A549 (cell line): ENCODE data around the gene DOP1A. TPM values are rescaled to one million over a fixed set of nuclear protein-coding genes. Genes with fewer than 3 reads are reported as not detected.

Source experiments
- ATAC-seq, 2 experiments: fragments of 200-7000 bp in 1 of 2; fragments of >200 bp in 1 of 2; cut with Nextera tagmentation in 1 of 2; cut with Tn5 transposase in 1 of 2; 3 replicates each; pipeline versions ENCODE4 v1.8.0 to v1.9.1; 2018 to 2020; ENCODE audit warnings: mild to moderate bottlenecking in 1 of 2, moderate library complexity in 1 of 2
- CTCF ChIA-PET: fragments of 300-600 bp; sonication (Branson Sonifier 250); formaldehyde crosslinking; extraction: SDS; loops from one replicate; lab custom pipeline; 2021; ENCODE audit warnings: antibody characterized with exemption, inconsistent platforms; lab: Yijun Ruan, JAX
- POLR2A ChIA-PET: fragments of 350-600 bp; formaldehyde crosslinking; extraction: SDS; loops from one replicate; lab custom pipeline; 2021; ENCODE audit warnings: antibody characterized with exemption, inconsistent platforms; lab: Yijun Ruan, JAX
- DNase-seq, 2 experiments: peaks; one replicate each; pipeline versions ENCODE4 v3.0.0 to v3.0.0-alpha.2; 2011 to 2016; ENCODE audit warnings: low read depth in 1 of 2, low spot score in 1 of 2
- FAIRE-seq: peaks from 2 replicates; lab custom pipeline; 2011; peaks lifted over from hg19 to GRCh38; lab: Jason Lieb, UNC
- H3K27ac ChIP-seq, 2 experiments: fragments of >200 bp; sonication (Bioruptor Twin); formaldehyde crosslinking; 3 replicates each; pipeline ENCODE4 v1.5.1; 2016 to 2017
- H3K4me1 ChIP-seq: fragments of >200 bp; sonication (Bioruptor Twin); formaldehyde crosslinking; 3 replicates; pipeline ENCODE4 v1.6.1; 2016
- H3K4me2 ChIP-seq: fragments of >200 bp; sonication (Bioruptor Twin); formaldehyde crosslinking; 3 replicates; pipeline ENCODE4 v1.6.1; 2016
- H3K4me3 ChIP-seq: fragments of >200 bp; sonication (Bioruptor Twin); formaldehyde crosslinking; 3 replicates; pipeline ENCODE4 v1.5.1; 2016
- H3K9me3 ChIP-seq: fragments of >200 bp; sonication (Bioruptor Twin); formaldehyde crosslinking; 3 replicates; pipeline ENCODE4 v1.6.1; 2016
- BHLHE40 ChIP-seq: IDR thresholded peaks from 2 replicates; pipeline ENCODE4 v1.6.1; 2012; ENCODE audit warnings: low read depth, low read length, inconsistent platforms
- CBX2 ChIP-seq: fragments of 200-600 bp; sonication (generic); IDR thresholded peaks from 2 replicates; pipeline ENCODE4 v1.6.1; 2016; ENCODE audit warnings: low read depth, mild to moderate bottlenecking, borderline replicate concordance
- EHMT2 ChIP-seq: fragments of 200-600 bp; sonication (generic); IDR thresholded peaks from 2 replicates; pipeline ENCODE4 v1.6.1; 2016; ENCODE audit warnings: antibody characterized with exemption, low read depth, mild to moderate bottlenecking, moderate library complexity
- ESRRA ChIP-seq: fragments of 150-350 bp; IDR thresholded peaks from 2 replicates; pipeline ENCODE4 v1.6.1; 2014; ENCODE audit warnings: mild to moderate bottlenecking, low read length, borderline replicate concordance
- FOSB ChIP-seq: fragments of 250-450 bp; sonication (Bioruptor Pico); IDR thresholded peaks from 2 replicates; pipeline ENCODE4 v1.5.0; 2020; ENCODE audit warnings: mild to moderate bottlenecking, moderate library complexity
- FOSL2 ChIP-seq, 2 experiments: fragments of 450-650 bp in 1 of 2; fragments of >200 bp in 1 of 2; sonication (Bioruptor Twin) in 1 of 2; formaldehyde crosslinking; IDR thresholded peaks; 2 replicates each; pipeline versions ENCODE4 v1.5.0 to v1.6.1; 2016 to 2020; ENCODE audit warnings: mild to moderate bottlenecking in 1 of 2, moderate library complexity in 1 of 2
- FOXS1 ChIP-seq: fragments of 250-450 bp; sonication (Bioruptor Pico); IDR thresholded peaks from 2 replicates; pipeline ENCODE4 v1.5.0; 2020; ENCODE audit warnings: mild to moderate bottlenecking, moderate library complexity
- GATA3 ChIP-seq: IDR thresholded peaks from 2 replicates; pipeline ENCODE4 v1.6.1; 2012; ENCODE audit warnings: borderline replicate concordance
- HEYL ChIP-seq: fragments of 250-450 bp; sonication (Bioruptor Pico); IDR thresholded peaks from 2 replicates; pipeline ENCODE4 v1.8.0; 2021; ENCODE audit warnings: mild to moderate bottlenecking, moderate library complexity
- HOXA7 ChIP-seq: fragments of 250-450 bp; sonication (Bioruptor Pico); IDR thresholded peaks from 2 replicates; pipeline ENCODE4 v1.5.0; 2020; ENCODE audit warnings: mild to moderate bottlenecking, moderate library complexity
- HOXB13 ChIP-seq: fragments of 250-450 bp; sonication (Bioruptor Pico); IDR thresholded peaks from 2 replicates; pipeline ENCODE4 v1.5.0; 2020; ENCODE audit warnings: low read depth, mild to moderate bottlenecking, moderate library complexity
- HOXB5 ChIP-seq: fragments of 250-450 bp; sonication (Bioruptor Pico); IDR thresholded peaks from 2 replicates; pipeline ENCODE4 v1.5.0; 2020; ENCODE audit warnings: mild to moderate bottlenecking, moderate library complexity
- KDM5A ChIP-seq: fragments of 200-600 bp; sonication (generic); IDR thresholded peaks from 2 replicates; pipeline ENCODE4 v1.6.1; 2016; ENCODE audit warnings: antibody characterized with exemption, mild to moderate bottlenecking
- MAFK ChIP-seq: fragments of 450-650 bp; IDR thresholded peaks from 2 replicates; pipeline ENCODE4 v1.6.1; 2014; ENCODE audit not compliant: partially characterized antibody
- MYC ChIP-seq: IDR thresholded peaks from 2 replicates; pipeline ENCODE4 v1.6.1; 2012; ENCODE audit warnings: mild to moderate bottlenecking, inconsistent platforms, low read length, improper control_type of control experiment, borderline replicate concordance
- NFE2L2 ChIP-seq: fragments of 150-350 bp; conservative IDR thresholded peaks from 2 replicates; pipeline ENCODE4 v1.6.1; 2014; ENCODE audit warnings: low read length
- NR3C1 ChIP-seq: fragments of >200 bp; sonication (Bioruptor Twin); formaldehyde crosslinking; IDR thresholded peaks from 3 replicates; pipeline ENCODE4 v1.6.1; 2017
- PHF8 ChIP-seq: fragments of 200-600 bp; sonication (generic); IDR thresholded peaks from 2 replicates; pipeline ENCODE4 v1.6.1; 2016; ENCODE audit warnings: low read depth, mild to moderate bottlenecking, antibody characterized with exemption, moderate library complexity, borderline replicate concordance
- POLR2A ChIP-seq: IDR thresholded peaks from 2 replicates; pipeline ENCODE4 v1.6.1; 2012; ENCODE audit warnings: mild to moderate bottlenecking, low read length
- POLR2AphosphoS2 ChIP-seq: conservative IDR thresholded peaks from 2 replicates; pipeline ENCODE4 v1.6.1; 2012; ENCODE audit warnings: low read length, improper control_type of control experiment, inconsistent platforms
- RAD21 ChIP-seq, 2 experiments: fragments of >200 bp in 1 of 2; sonication (Bioruptor Twin) in 1 of 2; formaldehyde crosslinking in 1 of 2; IDR thresholded peaks in 1 of 2; conservative IDR thresholded peaks in 1 of 2; 2 replicates in 1 of 2; 3 replicates in 1 of 2; pipeline ENCODE4 v1.6.1; 2012 to 2018; ENCODE audit warnings: inconsistent platforms in 1 of 2
- RARB ChIP-seq: fragments of 250-450 bp; sonication (Bioruptor Pico); IDR thresholded peaks from 2 replicates; pipeline ENCODE4 v1.8.0; 2021; ENCODE audit warnings: mild to moderate bottlenecking, moderate library complexity
- RCOR1 ChIP-seq: fragments of 150-350 bp; IDR thresholded peaks from 2 replicates; pipeline ENCODE4 v1.6.1; 2014; ENCODE audit warnings: antibody characterized with exemption, low read length, low read depth
- RFX5 ChIP-seq: fragments of 450-650 bp; IDR thresholded peaks from 2 replicates; pipeline ENCODE4 v1.7.1; 2014; ENCODE audit warnings: antibody characterized with exemption, mild to moderate bottlenecking, moderate library complexity
- TFCP2L1 ChIP-seq: fragments of 250-450 bp; sonication (Bioruptor Pico); IDR thresholded peaks from 2 replicates; pipeline ENCODE4 v1.5.0; 2021; ENCODE audit warnings: mild to moderate bottlenecking
- ZNF302 ChIP-seq: fragments of 250-450 bp; sonication (Bioruptor Pico); IDR thresholded peaks from 2 replicates; pipeline ENCODE4 v1.9.0; 2021; ENCODE audit warnings: inconsistent platforms, mild to moderate bottlenecking, moderate library complexity
- ZSCAN20 ChIP-seq: fragments of 250-450 bp; sonication (Bioruptor Pico); IDR thresholded peaks from 2 replicates; pipeline ENCODE4 v1.8.0; 2022; ENCODE audit warnings: mild to moderate bottlenecking, moderate library complexity
- WGBS: methylation state at CpG from one replicate; pipeline ENCODE4 v1.1.6; 2017; ENCODE audit errors: missing lambda C conversion rate; 5-methylcytosine and 5-hydroxymethylcytosine counted together
- polyA plus RNA-seq, 4 experiments: library from polyadenylated mRNA; depleted of rRNA in 3 of 4; stranded (reverse); fragments of >200 nt; fragmentation: RNase III in 1 of 4; extraction: RNeasy Plus Mini Kit Qiagen cat#74134 plus additional on column Dnase treatment in 1 of 4; gene quantifications; 2 replicates in 3 of 4; 3 replicates in 1 of 4; pipeline ENCODE4 v1.2.3, GENCODE V29; 2011 to 2017
- TF ChIP-seq, protein P1 (sequence below): fragments of >200 bp; sonication (Bioruptor Twin); formaldehyde crosslinking; IDR thresholded peaks from 3 replicates; pipeline ENCODE4 v1.6.1; 2016
- TF ChIP-seq, protein P2 (sequence below): fragments of 250-450 bp; sonication (Bioruptor Pico); IDR thresholded peaks from 2 replicates; pipeline ENCODE4 v1.5.0; 2020; ENCODE audit warnings: low read depth, mild to moderate bottlenecking, moderate library complexity
- TF ChIP-seq, protein P3 (sequence below): IDR thresholded peaks from 2 replicates; pipeline ENCODE4 v1.6.1; 2012
- TF ChIP-seq, protein P4 (sequence below): fragments of >200 bp; sonication (Bioruptor Twin); formaldehyde crosslinking; IDR thresholded peaks from 2 replicates; pipeline ENCODE4 v1.6.1; 2016

The DOP1A gene
- polyA plus RNA-seq, 2 of the 4 experiments (the other 2 are of a cell fraction) = 2.2 to 5.9 TPM

DNA sequence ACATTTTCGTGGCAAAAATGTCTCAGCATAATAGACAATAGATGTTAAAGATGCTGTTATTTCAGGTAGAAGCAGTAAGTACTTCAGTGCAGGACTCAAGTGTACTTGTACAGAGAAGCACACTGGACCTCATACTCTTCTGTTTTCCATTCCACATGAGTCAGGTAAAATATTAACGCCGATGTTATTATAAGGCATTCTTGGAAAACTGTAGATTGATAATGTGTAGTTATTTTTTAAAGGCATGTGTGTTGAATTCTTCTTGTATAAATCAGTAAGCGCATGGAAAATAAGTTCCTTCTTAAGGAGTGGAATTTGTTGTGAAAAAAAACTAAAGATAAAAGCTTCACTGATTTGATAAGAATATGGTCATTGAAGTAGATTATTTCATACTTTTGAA, 45.8 kb downstream of the DOP1A start:
- Histone ChIP-seq H3K4me2 (no peak overlapping the region), H3K4me1 (peaks cover 5% of the 10 kb centered on the region; the same call in 1 of the 3 replicates), H3K27ac (no peak overlapping the region), H3K9me3 (no peaks in the 10 kb centered on the region), H3K4me3 (no peak overlapping the region)
- ATAC-seq (no peak), FAIRE-seq (no peak), DNase-seq (no peak)
- ChIA-PET CTCF (no interaction called here), POLR2A (no interaction called here)
- TF ChIP-seq, protein P1, sequence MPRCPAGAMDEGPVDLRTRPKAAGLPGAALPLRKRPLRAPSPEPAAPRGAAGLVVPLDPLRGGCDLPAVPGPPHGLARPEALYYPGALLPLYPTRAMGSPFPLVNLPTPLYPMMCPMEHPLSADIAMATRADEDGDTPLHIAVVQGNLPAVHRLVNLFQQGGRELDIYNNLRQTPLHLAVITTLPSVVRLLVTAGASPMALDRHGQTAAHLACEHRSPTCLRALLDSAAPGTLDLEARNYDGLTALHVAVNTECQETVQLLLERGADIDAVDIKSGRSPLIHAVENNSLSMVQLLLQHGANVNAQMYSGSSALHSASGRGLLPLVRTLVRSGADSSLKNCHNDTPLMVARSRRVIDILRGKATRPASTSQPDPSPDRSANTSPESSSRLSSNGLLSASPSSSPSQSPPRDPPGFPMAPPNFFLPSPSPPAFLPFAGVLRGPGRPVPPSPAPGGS = no peak
- TF ChIP-seq ZSCAN20 (CRISPR knock-in tag) (no peak), RCOR1 (no peak)
- 64% methylated on average over 4 of the region's 4 CpGs for WGBS

DNA sequence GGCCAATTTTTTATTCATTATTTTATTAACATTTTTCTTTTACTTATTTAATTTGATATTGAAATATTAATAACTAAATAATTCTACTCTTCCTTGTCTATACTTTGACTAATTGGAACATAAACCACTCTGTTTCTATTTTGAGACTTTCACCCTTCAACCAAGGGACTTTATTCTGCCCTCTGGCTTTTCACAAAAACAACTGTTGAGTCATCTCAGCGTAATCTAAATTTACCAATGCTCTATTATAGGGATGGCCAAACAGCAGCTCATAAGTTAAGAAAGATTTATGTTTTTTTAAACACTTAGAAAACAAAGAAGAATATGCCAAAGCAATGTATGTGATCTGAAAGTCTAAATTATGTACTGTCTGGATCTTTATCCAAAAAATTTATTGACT, 46.7 kb downstream of the DOP1A start:
- Histone ChIP-seq H3K27ac (no peak overlapping the region), H3K4me3 (no peak overlapping the region), H3K4me1 (peaks cover 5% of the 10 kb centered on the region; the same call in 1 of the 3 replicates), H3K9me3 (no peaks in the 10 kb centered on the region), H3K4me2 (no peak overlapping the region)
- CTCF ChIA-PET = no interaction called here
- 67% methylated on average over 1 of the region's 1 CpG for WGBS
- no peak for FAIRE-seq
- no peak for DNase-seq
- TF ChIP-seq, protein P1 = no peak
- no peak for TF ChIP-seq EHMT2
- TF ChIP-seq HOXA7 (CRISPR knock-in tag) = no peak
- TF ChIP-seq FOXS1 (CRISPR knock-in tag) = no peak
- no peak for TF ChIP-seq RAD21 (conservative IDR thresholded peaks at IDR 0.05 in 1 of 2, IDR thresholded peaks at IDR 0.05 in 1 of 2)
- TF ChIP-seq GATA3 = no peak
- no peak for TF ChIP-seq NR3C1
- no peak for TF ChIP-seq RFX5
- no peak for TF ChIP-seq PHF8
- no peak for TF ChIP-seq POLR2AphosphoS2
- TF ChIP-seq FOSL2 (IDR thresholded peaks at IDR 0.05) = no peak
- no peak for TF ChIP-seq FOSL2 (CRISPR knock-in tag; IDR thresholded peaks at IDR 0.05)
- TF ChIP-seq, protein P2, sequence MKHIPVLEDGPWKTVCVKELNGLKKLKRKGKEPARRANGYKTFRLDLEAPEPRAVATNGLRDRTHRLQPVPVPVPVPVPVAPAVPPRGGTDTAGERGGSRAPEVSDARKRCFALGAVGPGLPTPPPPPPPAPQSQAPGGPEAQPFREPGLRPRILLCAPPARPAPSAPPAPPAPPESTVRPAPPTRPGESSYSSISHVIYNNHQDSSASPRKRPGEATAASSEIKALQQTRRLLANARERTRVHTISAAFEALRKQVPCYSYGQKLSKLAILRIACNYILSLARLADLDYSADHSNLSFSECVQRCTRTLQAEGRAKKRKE (CRISPR knock-in tag) = no peak
- TF ChIP-seq FOSB (CRISPR knock-in tag) = no peak
- no peak for TF ChIP-seq POLR2A
- no peak for TF ChIP-seq MYC
- TF ChIP-seq, protein P3, sequence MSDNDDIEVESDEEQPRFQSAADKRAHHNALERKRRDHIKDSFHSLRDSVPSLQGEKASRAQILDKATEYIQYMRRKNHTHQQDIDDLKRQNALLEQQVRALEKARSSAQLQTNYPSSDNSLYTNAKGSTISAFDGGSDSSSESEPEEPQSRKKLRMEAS = no peak
- TF ChIP-seq BHLHE40 = no peak
- TF ChIP-seq HOXB13 (CRISPR knock-in tag) = no peak
- TF ChIP-seq ESRRA = no peak
- ATAC-seq = no peak
- POLR2A ChIA-PET = no interaction called here

DNA sequence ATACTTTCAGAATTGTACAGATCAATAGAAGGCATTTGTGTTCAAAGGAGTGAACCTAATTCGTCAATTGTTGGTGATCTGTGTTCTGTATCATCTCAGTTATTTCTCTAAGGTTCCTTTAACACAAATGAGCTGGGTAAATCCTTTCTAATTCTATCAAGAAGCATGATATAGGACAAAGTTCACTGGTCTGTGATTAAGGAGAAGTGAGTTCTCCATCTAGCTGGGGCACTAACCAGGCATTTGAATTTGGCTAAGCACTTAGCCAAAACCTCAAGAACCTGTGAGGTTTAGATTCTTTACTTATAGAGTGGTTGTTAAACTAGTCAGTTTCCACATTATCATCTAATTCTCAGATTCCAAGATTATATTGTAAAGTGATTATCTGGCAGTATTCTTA, 50.3 kb downstream of the DOP1A start:
- ATAC-seq (no peak), FAIRE-seq (no peak), DNase-seq (no peak)
- no peak overlapping the region for H3K27ac ChIP-seq
- WGBS = 86% methylated on average over 1 of the region's 1 CpG
- POLR2A ChIA-PET = no interaction called here
- H3K4me1 ChIP-seq = peaks cover 5% of the 10 kb centered on the region; the same call in 1 of the 3 replicates
- CTCF ChIA-PET = no interaction called here
- no peak for TF ChIP-seq RARB (CRISPR knock-in tag)
- TF ChIP-seq HOXB5 = no peak
- TF ChIP-seq ZNF302 (CRISPR knock-in tag) = no peak
- no peak for TF ChIP-seq POLR2A
- TF ChIP-seq, protein P4, sequence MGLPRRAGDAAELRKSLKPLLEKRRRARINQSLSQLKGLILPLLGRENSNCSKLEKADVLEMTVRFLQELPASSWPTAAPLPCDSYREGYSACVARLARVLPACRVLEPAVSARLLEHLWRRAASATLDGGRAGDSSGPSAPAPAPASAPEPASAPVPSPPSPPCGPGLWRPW = no peak
- no peak for TF ChIP-seq ESRRA
- no peak for TF ChIP-seq KDM5A
- no peak for TF ChIP-seq MYC
- no peak for TF ChIP-seq EHMT2
- TF ChIP-seq GATA3 = no peak
- no peak for TF ChIP-seq NFE2L2
- TF ChIP-seq HEYL = no peak
- no peak for TF ChIP-seq CBX2
- TF ChIP-seq MAFK = no peak
- no peak for TF ChIP-seq TFCP2L1 (CRISPR knock-in tag)
- no peak for TF ChIP-seq RCOR1
- no peak for TF ChIP-seq HOXA7 (CRISPR knock-in tag)
- no peak overlapping the region for H3K4me3 ChIP-seq
- H3K9me3 ChIP-seq = no peaks in the 10 kb centered on the region
- H3K4me2 ChIP-seq = no peak overlapping the region
